Fibroblast of upper back skin (primary cell): ENCODE data around the gene ATP13A5.

Experiments used
- DNase-seq: peaks from one replicate; pipeline ENCODE4 v3.0.0-alpha.2; 2013

The ATP13A5 gene

GRCh38 chr3:193347521-193348501 lies 30.7 kb downstream of the ATP13A5 start:
- no peak for DNase-seq

- DNase-seq: no peak
These were observed 32.3 kb downstream of the ATP13A5 start for GRCh38 chr3:193346259-193346658.

GRCh38 chr3:193345431-193345830 lies 33.1 kb downstream of the ATP13A5 start:
- DNase-seq: no peak

- no peak for DNase-seq
These were observed 34.1 kb downstream of the ATP13A5 start for GRCh38 chr3:193344486-193344885.

GRCh38 chr3:193343726-193344222 lies 34.8 kb downstream of the ATP13A5 start:
- no peak for DNase-seq

- DNase-seq: no peak
These were observed 36.0 kb downstream of the ATP13A5 start for GRCh38 chr3:193342551-193342950.

- no peak for DNase-seq
These were observed 43.5 kb downstream of the ATP13A5 start for GRCh38 chr3:193335031-193335430.

- DNase-seq: no peak
These were observed 45.3 kb downstream of the ATP13A5 start for GRCh38 chr3:193333229-193333628.

GRCh38 chr3:193330555-193331204 lies 47.9 kb downstream of the ATP13A5 start:
- no peak for DNase-seq

- DNase-seq: no peak
These were observed 60.8 kb downstream of the ATP13A5 start for GRCh38 chr3:193317682-193318300.

GRCh38 chr3:193314161-193314560 lies 64.4 kb downstream of the ATP13A5 start:
- no peak for DNase-seq

GRCh38 chr3:193313061-193313958 lies 65.2 kb downstream of the ATP13A5 start:
- DNase-seq: no peak

- DNase-seq: no peak
These were observed 67.4 kb downstream of the ATP13A5 start for GRCh38 chr3:193310914-193311723.

- DNase-seq: no peak
These were observed 73.2 kb downstream of the ATP13A5 start for GRCh38 chr3:193305356-193305755.

- DNase-seq: no peak
These were observed 77.1 kb downstream of the ATP13A5 start for GRCh38 chr3:193301433-193301832.

GRCh38 chr3:193297421-193297820 lies 81.1 kb downstream of the ATP13A5 start:
- no peak for DNase-seq

- DNase-seq: no peak
These were observed 82.6 kb downstream of the ATP13A5 start for GRCh38 chr3:193295985-193296384.

- DNase-seq: no peak
These were observed 86.2 kb downstream of the ATP13A5 start for GRCh38 chr3:193292386-193292785.

- DNase-seq: no peak
These were observed 107.3 kb downstream of the ATP13A5 start for GRCh38 chr3:193271101-193271840.

GRCh38 chr3:193270451-193270850 lies 108.1 kb downstream of the ATP13A5 start:
- no peak for DNase-seq
